ENCODE measurements around the gene C16orf90. TPM values are rescaled to one million over a fixed set of nuclear protein-coding genes. Genes with fewer than 3 reads are reported as not detected.
A peak's percentile ranks its signal among the peaks of the same experiment; 100 is the strongest.

Gene C16orf90
- total and polyA plus RNA-seq, 7 experiments from 2014 or later: not detected

- Histone ChIP-seq H3K36me3 (ENCODE audit: control insufficient read depth in 2 of 3, insufficient read depth in 3 of 3, low read length in 3 of 3) (no peaks in the 10 kb centered on the region), H3K27me3 (ENCODE audit: control insufficient read depth in 2 of 2, insufficient read depth in 2 of 2, low read length in 2 of 2) (no peaks in the 10 kb centered on the region), H3K9me3 (ENCODE audit: control insufficient read depth in 2 of 3, low read length in 3 of 3) (no peaks in the 10 kb centered on the region), H3K27ac (ENCODE audit: low read depth, low read length) (peak overlapping the region; percentile 96), H3K4me3 (ENCODE audit: low read length) (no peak overlapping the region), H3K4me1 (ENCODE audit: control insufficient read depth in 2 of 2, insufficient read depth in 2 of 2, low read length in 2 of 2) (peaks cover 46 to 49% of the 10 kb centered on the region in 2 donors)
- H3K9me3 Mint-ChIP-seq: peaks cover 0 to 3% (median 0%) of the 10 kb centered on the region in 11 donors
- H3K27ac Mint-ChIP-seq: peak overlapping the region in 8 of 9 donors; percentile 68 to 97 (median 92)
- no peak for ATAC-seq
- peaks cover 0 to 9% (median 0%) of the 10 kb centered on the region in 5 donors for H3K36me3 Mint-ChIP-seq
- intact Hi-C loops (cut with micrococcal nuclease): no loop called here
- peak overlapping the region; percentile 74 to 97 (median 90) for H3K4me3 Mint-ChIP-seq
- DNase-seq: no peak
- CTCF ChIA-PET: interaction anchor here (1.5 to 1.7 kb wide), 2 partner anchors 328 to 330 kb away, joined by 6 to 7 read pairs; no protein-coding TSS in a partner anchor
- no peaks in the 10 kb centered on the region for H3K27me3 Mint-ChIP-seq
- POLR2A ChIA-PET: interaction anchor here (0.6 to 1.2 kb wide), 4 partner anchors 49 to 276 kb away, joined by 3 to 4 read pairs (median 3); partner anchors contain the start of gene ZNF263
- peaks cover 42 to 72% (median 62%) of the 10 kb centered on the region in 7 donors for H3K4me1 Mint-ChIP-seq
Measured at GRCh38 chr16:3460121-3460520, 35.2 kb downstream of the C16orf90 start.

DNA sequence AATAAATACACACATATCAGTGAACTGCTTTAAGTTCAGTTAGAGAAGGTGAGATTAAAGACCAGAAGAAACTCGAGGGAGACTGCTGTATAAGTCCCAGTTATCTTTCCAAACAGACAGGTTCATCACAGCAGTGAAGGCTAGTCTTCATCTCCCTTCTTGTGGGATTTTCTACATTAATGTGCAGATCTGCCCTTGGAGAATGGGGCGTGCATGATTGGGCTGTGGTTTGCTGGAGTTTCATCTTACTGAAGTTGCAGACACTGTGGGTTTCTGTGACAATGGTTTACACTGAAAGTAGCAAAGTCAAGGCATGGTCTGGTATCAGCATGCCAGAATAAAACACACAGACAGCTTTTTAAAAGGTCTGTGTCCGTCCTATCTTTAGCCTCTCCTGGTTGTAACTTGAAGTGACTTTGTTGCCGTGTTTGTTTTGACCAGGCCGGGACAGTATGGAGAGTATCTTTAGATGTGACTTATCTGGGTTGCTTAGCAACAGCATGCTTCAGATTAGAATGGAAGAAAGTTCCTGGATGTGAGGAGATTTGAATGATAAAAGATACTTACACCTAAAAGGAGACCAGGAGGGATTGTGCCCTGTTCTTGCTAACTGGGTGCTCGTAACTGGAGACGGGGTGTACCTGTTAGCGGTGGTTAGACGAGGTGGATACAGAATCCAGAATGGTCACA, 35.7 kb downstream of the C16orf90 start:
- Histone ChIP-seq H3K27me3 (ENCODE audit: control insufficient read depth in 2 of 2, insufficient read depth in 2 of 2, low read length in 2 of 2) (no peaks in the 10 kb centered on the region), H3K27ac (ENCODE audit: low read depth, low read length) (peak overlapping the region; percentile 96), H3K4me3 (ENCODE audit: low read length) (peak overlapping the region; percentile 84), H3K36me3 (ENCODE audit: control insufficient read depth in 2 of 3, insufficient read depth in 3 of 3, low read length in 3 of 3) (no peaks in the 10 kb centered on the region), H3K4me1 (ENCODE audit: control insufficient read depth in 2 of 2, insufficient read depth in 2 of 2, low read length in 2 of 2) (peaks cover 46 to 49% of the 10 kb centered on the region in 2 donors), H3K9me3 (ENCODE audit: control insufficient read depth in 2 of 3, low read length in 3 of 3) (no peaks in the 10 kb centered on the region)
- ChIA-PET POLR2A (interaction anchor here (0.9 to 1.5 kb wide), 3 partner anchors 177 to 325 kb away, joined by 3 to 4 read pairs (median 3); partner anchors contain the start of gene ZNF213), CTCF (interaction anchor here (1.7 kb wide), 1 partner anchor 327 kb away, joined by 6 read pairs; no protein-coding TSS in a partner anchor)
- Mint-ChIP-seq H3K4me3 (peak overlapping the region; percentile 74 to 97 (median 90)), H3K27ac (peak overlapping the region; percentile 62 to 97 (median 90)), H3K36me3 (peaks cover 0 to 9% (median 0%) of the 10 kb centered on the region in 5 donors), H3K27me3 (no peaks in the 10 kb centered on the region), H3K4me1 (peaks cover 42 to 70% (median 62%) of the 10 kb centered on the region in 7 donors), H3K9me3 (peaks cover 0 to 3% (median 0%) of the 10 kb centered on the region in 11 donors)
- ATAC-seq (no peak), DNase-seq (peak in 6 of 9 donors; percentile 16 to 30 (median 25))
- intact Hi-C loops (cut with micrococcal nuclease): loop anchor here (1.0 to 5.0 kb wide), 6 partner anchors 58 to 302 kb away; partner anchors contain the start of genes TIGD7 (in 1 of the 2), ZNF174 (in 1 of the 2), ZNF200 (in 1 of the 2) and ZNF75A (in 1 of the 2)

DNA sequence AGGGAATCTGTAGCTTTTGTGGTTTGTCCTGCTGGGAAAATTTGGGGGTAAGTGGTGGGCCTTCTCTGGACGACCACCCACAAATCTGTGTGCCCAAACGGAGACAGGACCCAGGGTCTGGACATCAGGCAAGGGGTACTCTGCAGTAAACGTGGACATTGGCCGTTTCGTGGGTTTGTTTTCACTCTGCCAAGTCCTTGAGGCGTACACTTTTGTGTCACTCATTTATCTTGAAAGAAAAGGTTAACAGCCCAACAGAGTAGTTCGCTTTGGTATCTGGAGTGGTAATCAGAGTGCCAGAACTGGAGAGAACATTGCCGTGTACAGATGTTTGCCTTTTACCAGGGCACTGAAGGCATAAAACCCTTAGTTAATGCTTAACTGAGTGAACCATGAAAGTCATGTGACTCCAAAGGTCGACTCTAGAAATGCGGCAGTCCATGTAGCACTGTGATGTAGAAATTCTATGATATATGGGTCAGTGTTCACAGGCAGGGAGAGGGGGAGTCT, 36.4 kb downstream of the C16orf90 start:
- intact Hi-C loops (cut with micrococcal nuclease): loop anchor here (1.0 to 5.0 kb wide), 7 partner anchors 41 to 302 kb away; partner anchors contain the start of genes TIGD7 (in 1 of the 2), ZNF174 (in 1 of the 2), ZNF200 (in 1 of the 2) and ZNF75A (in 1 of the 2)
- Mint-ChIP-seq H3K9me3 (peaks cover 0 to 1% (median 0%) of the 10 kb centered on the region in 11 donors), H3K4me1 (peaks cover 37 to 64% (median 55%) of the 10 kb centered on the region in 7 donors), H3K27me3 (no peaks in the 10 kb centered on the region), H3K27ac (peak overlapping the region; percentile 62 to 97 (median 90)), H3K36me3 (peaks cover 0 to 7% (median 0%) of the 10 kb centered on the region in 5 donors), H3K4me3 (peak overlapping the region; percentile 74 to 97 (median 90))
- ATAC-seq (no peak), DNase-seq (peak in 6 of 9 donors; percentile 5 to 27 (median 18))
- Histone ChIP-seq H3K36me3 (ENCODE audit: control insufficient read depth in 2 of 3, insufficient read depth in 3 of 3, low read length in 3 of 3) (no peaks in the 10 kb centered on the region), H3K4me1 (ENCODE audit: control insufficient read depth in 2 of 2, insufficient read depth in 2 of 2, low read length in 2 of 2) (peaks cover 44 to 46% of the 10 kb centered on the region in 2 donors), H3K27me3 (ENCODE audit: control insufficient read depth in 2 of 2, insufficient read depth in 2 of 2, low read length in 2 of 2) (no peaks in the 10 kb centered on the region), H3K9me3 (ENCODE audit: control insufficient read depth in 2 of 3, low read length in 3 of 3) (no peaks in the 10 kb centered on the region), H3K27ac (ENCODE audit: low read depth, low read length) (peak overlapping the region; percentile 96), H3K4me3 (ENCODE audit: low read length) (peak overlapping the region; percentile 84)
- CTCF ChIA-PET: interaction anchor here (1.0 to 1.7 kb wide), 2 partner anchors 312 to 327 kb away, joined by 4 to 6 read pairs; no protein-coding TSS in a partner anchor
- POLR2A ChIA-PET: interaction anchor here (1.5 kb wide), 1 partner anchor 324 kb away, joined by 3 read pairs; the partner anchor contains the start of gene ZNF213

DNA sequence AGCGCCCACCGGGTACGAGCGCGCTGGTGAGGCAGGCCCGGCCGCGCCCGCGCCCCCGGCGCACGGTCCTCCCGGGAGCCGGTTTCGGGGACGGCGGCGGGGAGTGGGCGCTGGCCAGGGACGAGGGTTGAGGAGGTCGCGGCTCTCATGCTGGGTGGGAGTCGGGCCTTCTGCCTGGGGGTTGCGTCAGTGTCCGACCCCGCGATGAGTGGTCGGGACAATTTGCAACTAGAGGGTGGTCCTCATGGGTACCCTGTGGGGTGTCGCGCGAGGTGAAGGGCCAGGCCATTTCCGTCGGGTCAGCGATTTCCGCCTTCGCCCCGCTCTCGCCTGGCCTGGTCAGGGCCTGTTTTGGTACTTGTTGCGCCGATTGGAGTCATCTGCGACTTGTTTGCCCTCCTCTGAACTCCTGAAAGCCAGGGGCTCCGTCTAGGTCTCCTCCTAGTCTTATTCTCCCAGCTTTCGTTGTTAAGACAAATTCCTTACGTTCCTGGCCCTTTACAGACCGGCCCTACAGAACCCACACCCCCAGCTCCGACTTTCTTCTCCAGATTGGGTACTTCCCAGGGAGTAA, 36.9 kb downstream of the C16orf90 start:
- H3K36me3 Mint-ChIP-seq: peaks cover 0 to 7% (median 0%) of the 10 kb centered on the region in 5 donors
- H3K27ac ChIP-seq (ENCODE audit: low read depth, low read length): peak overlapping the region; percentile 96
- H3K27me3 Mint-ChIP-seq: no peaks in the 10 kb centered on the region
- DNase-seq: peak in 1 of 9 donors; percentile 11
- H3K4me3 Mint-ChIP-seq: peak overlapping the region; percentile 74 to 97 (median 90)
- ChIA-PET CTCF (interaction anchor here (1.0 kb wide), 1 partner anchor 311 kb away, joined by 4 read pairs; no protein-coding TSS in a partner anchor), POLR2A (interaction anchor here (1.5 kb wide), 1 partner anchor 324 kb away, joined by 3 read pairs; the partner anchor contains the start of gene ZNF213)
- peaks cover 35 to 59% (median 51%) of the 10 kb centered on the region in 7 donors for H3K4me1 Mint-ChIP-seq
- no peaks in the 10 kb centered on the region for H3K27me3 ChIP-seq (ENCODE audit: control insufficient read depth in 2 of 2, insufficient read depth in 2 of 2, low read length in 2 of 2)
- no peaks in the 10 kb centered on the region for H3K9me3 ChIP-seq (ENCODE audit: control insufficient read depth in 2 of 3, low read length in 3 of 3)
- ATAC-seq: no peak
- peak overlapping the region; percentile 62 to 97 (median 90) for H3K27ac Mint-ChIP-seq
- H3K4me3 ChIP-seq (ENCODE audit: low read length): peak overlapping the region; percentile 84
- no peaks in the 10 kb centered on the region for H3K36me3 ChIP-seq (ENCODE audit: control insufficient read depth in 2 of 3, insufficient read depth in 3 of 3, low read length in 3 of 3)
- intact Hi-C loops (cut with micrococcal nuclease): loop anchor here (1.0 to 5.0 kb wide), 6 partner anchors 42 to 301 kb away; partner anchors contain the start of genes TIGD7 (in 1 of the 2), ZNF200 (in 1 of the 2) and ZNF75A (in 1 of the 2)
- H3K4me1 ChIP-seq (ENCODE audit: control insufficient read depth in 2 of 2, insufficient read depth in 2 of 2, low read length in 2 of 2): peaks cover 40 to 46% of the 10 kb centered on the region in 2 donors
- H3K9me3 Mint-ChIP-seq: peaks cover 0 to 1% (median 0%) of the 10 kb centered on the region in 11 donors

GRCh38 chr16:3457434-3458252, 37.6 kb downstream of the C16orf90 start:
- Mint-ChIP-seq H3K27me3 (no peaks in the 10 kb centered on the region), H3K9me3 (peaks cover 0 to 1% (median 0%) of the 10 kb centered on the region in 11 donors), H3K27ac (peak overlapping the region; percentile 74 to 94 (median 88)), H3K4me3 (peak overlapping the region; percentile 78 to 88 (median 86)), H3K4me1 (peaks cover 33 to 57% (median 48%) of the 10 kb centered on the region in 7 donors), H3K36me3 (peaks cover 0 to 7% (median 0%) of the 10 kb centered on the region in 5 donors)
- Histone ChIP-seq H3K4me3 (ENCODE audit: low read length) (peak overlapping the region; percentile 84), H3K36me3 (ENCODE audit: control insufficient read depth in 2 of 3, insufficient read depth in 3 of 3, low read length in 3 of 3) (no peaks in the 10 kb centered on the region), H3K27me3 (ENCODE audit: control insufficient read depth in 2 of 2, insufficient read depth in 2 of 2, low read length in 2 of 2) (no peaks in the 10 kb centered on the region), H3K9me3 (ENCODE audit: control insufficient read depth in 2 of 3, low read length in 3 of 3) (no peaks in the 10 kb centered on the region), H3K4me1 (ENCODE audit: control insufficient read depth in 2 of 2, insufficient read depth in 2 of 2, low read length in 2 of 2) (peaks cover 37 to 45% of the 10 kb centered on the region in 2 donors), H3K27ac (ENCODE audit: low read depth, low read length) (peak overlapping the region; percentile 96)
- ChIA-PET POLR2A (interaction anchor here (0.6 to 2.0 kb wide), 21 partner anchors 9 to 381 kb away, joined by 3 to 24 read pairs (median 4); partner anchors contain the start of genes CLUAP1, NAA60, ZNF174 and ZNF213), CTCF (interaction anchor here (0.5 to 1.1 kb wide), 4 partner anchors 14 to 64 kb away, joined by 3 to 8 read pairs (median 4); partner anchors contain the start of genes NAA60 and ZNF597)
- DNase-seq (peak; percentile 87 to 95 (median 93)), ATAC-seq (peak; percentile 96)
- intact Hi-C loops (cut with micrococcal nuclease): loop anchor here (1.0 to 5.0 kb wide), 15 partner anchors 13 to 323 kb away; partner anchors contain the start of genes TIGD7 (in 2 of the 2), ZNF263 (in 2 of the 2), ZNF75A (in 2 of the 2) and NAA60 (in 1 of the 2)

All from naive thymus-derived CD4-positive, alpha-beta T cell (primary cell).